GM21529 (cell line): ENCODE data around the gene NRP1.
"Not testable (repeated sequence)": the region's sequence is repeated elsewhere in the genome, so short reads cannot be mapped to it uniquely, and the experiment has no call there.

Experiments
- ATAC-seq: cut with Tn5 transposase; IDR thresholded peaks from one replicate; pipeline ENCODE4 v1.9.1; 2021; ENCODE audit not compliant: unreplicated experiment

NRP1 gene

GRCh38 chr10:33240931-33241330, 93.5 kb downstream of the NRP1 start:
- ATAC-seq, result no peak

- ATAC-seq, result no peak
Observed at GRCh38 chr10:33240258-33240657, 94.2 kb downstream of the NRP1 start.

- no peak for ATAC-seq
Observed at GRCh38 chr10:33239257-33239656, 95.2 kb downstream of the NRP1 start.

GRCh38 chr10:33238643-33239042, 95.8 kb downstream of the NRP1 start:
- no peak for ATAC-seq

GRCh38 chr10:33237736-33238624, 96.5 kb downstream of the NRP1 start:
- ATAC-seq, result no peak

GRCh38 chr10:33236916-33237315, 97.6 kb downstream of the NRP1 start:
- no peak for ATAC-seq

- no peak for ATAC-seq
Observed at GRCh38 chr10:33235951-33236350, 98.5 kb downstream of the NRP1 start.

- ATAC-seq, result no peak
Observed at GRCh38 chr10:33235251-33235884, 99.1 kb downstream of the NRP1 start.

GRCh38 chr10:33234831-33235237, 99.6 kb downstream of the NRP1 start:
- ATAC-seq, result no peak

GRCh38 chr10:33233635-33234034, 100.8 kb downstream of the NRP1 start:
- ATAC-seq, result no peak

- ATAC-seq, result no peak
Observed at GRCh38 chr10:33233221-33233620, 101.2 kb downstream of the NRP1 start.

GRCh38 chr10:33231621-33232350, 102.7 kb downstream of the NRP1 start:
- no peak for ATAC-seq

GRCh38 chr10:33229949-33230267, 104.6 kb downstream of the NRP1 start:
- no peak for ATAC-seq

GRCh38 chr10:33229252-33229948, 105.1 kb downstream of the NRP1 start:
- ATAC-seq, result no peak

GRCh38 chr10:33228426-33228825, 106.0 kb downstream of the NRP1 start:
- no peak for ATAC-seq

- no peak for ATAC-seq
Observed at GRCh38 chr10:33227489-33227888, 107.0 kb downstream of the NRP1 start.

- ATAC-seq, result no peak
Observed at GRCh38 chr10:33224251-33224965, 110.1 kb downstream of the NRP1 start.

- no peak for ATAC-seq
Observed at GRCh38 chr10:33223326-33224000, 111.0 kb downstream of the NRP1 start.

GRCh38 chr10:33222304-33222703, 112.2 kb downstream of the NRP1 start:
- ATAC-seq, result not testable (repeated sequence)

- no peak for ATAC-seq
Observed at GRCh38 chr10:33217854-33218253, 116.6 kb downstream of the NRP1 start.
